HL-60 (cell line): ENCODE measurements around the gene PPP1CC.

Source experiments
- CTCF ChIP-seq: IDR thresholded peaks from one replicate; pipeline ENCODE4 v1.5.1; 2011; ENCODE audit warnings: low read length, control low read depth, inconsistent platforms; ENCODE audit not compliant: insufficient read depth
- GABPA ChIP-seq: IDR thresholded peaks from 2 replicates; pipeline ENCODE4 v1.6.1; 2012; ENCODE audit warnings: low read depth
- POLR2AphosphoS5 ChIP-seq: IDR thresholded peaks from 2 replicates; pipeline ENCODE4 v1.6.1; 2012; ENCODE audit warnings: low read depth
- SPI1 ChIP-seq: IDR thresholded peaks from 2 replicates; pipeline ENCODE4 v1.6.1; 2012; ENCODE audit warnings: low read depth, mild to moderate bottlenecking, borderline replicate concordance

DNA sequence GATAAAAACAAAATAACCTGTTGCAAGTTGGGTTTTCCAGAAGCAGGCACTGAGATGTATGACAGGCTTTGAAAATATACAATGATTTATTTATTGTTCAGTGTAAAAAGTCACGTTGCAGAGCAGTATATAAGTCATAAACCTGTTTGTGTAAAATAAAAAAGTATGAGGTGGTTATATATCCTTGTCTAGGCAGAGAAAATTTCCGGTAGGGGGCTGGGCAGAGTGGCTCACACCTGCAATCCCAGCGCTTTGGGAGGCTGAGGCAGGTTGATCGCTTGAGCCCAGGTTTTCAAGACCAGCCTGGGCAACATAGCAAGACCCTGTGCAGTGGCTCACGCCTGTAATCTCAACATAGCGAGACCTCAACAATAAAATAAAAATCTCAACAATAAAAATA, 16.2 kb upstream of the PPP1CC start:
- TF ChIP-seq POLR2AphosphoS5, result no peak
- no peak for TF ChIP-seq CTCF
- TF ChIP-seq SPI1, result no peak
- no peak for TF ChIP-seq GABPA
